Amniotic stem cell (primary cell): ENCODE measurements around the gene TMEM131.

ENCODE experiments used
- DNase-seq: peaks from one replicate; lab custom pipeline; 2025; lab: John Stamatoyannopoulos, UW

TMEM131 gene

DNA sequence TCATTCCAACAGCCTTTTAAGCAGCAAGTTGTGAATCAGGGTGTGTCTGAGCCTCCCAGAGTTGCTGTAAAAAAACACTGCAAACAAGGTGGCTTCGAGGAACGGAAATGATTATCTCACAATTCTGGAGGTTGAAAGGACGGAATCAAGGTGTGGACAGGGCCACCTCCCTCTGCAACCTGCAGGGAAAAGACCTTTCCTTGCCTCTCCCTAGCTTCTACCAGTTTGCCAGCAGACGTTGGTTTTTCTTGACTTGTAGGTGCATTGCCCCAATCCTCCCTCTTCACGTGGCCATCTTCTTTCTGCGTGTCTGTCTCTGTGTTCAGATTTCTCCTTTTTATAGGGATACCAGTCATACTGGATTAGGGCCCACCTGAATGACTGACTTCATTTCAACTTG is 24.8 kb upstream of the TMEM131 start:
- DNase-seq = no peak

- no peak for DNase-seq
Measured at GRCh38 chr2:98016908-98017670, 21.3 kb upstream of the TMEM131 start.

DNA sequence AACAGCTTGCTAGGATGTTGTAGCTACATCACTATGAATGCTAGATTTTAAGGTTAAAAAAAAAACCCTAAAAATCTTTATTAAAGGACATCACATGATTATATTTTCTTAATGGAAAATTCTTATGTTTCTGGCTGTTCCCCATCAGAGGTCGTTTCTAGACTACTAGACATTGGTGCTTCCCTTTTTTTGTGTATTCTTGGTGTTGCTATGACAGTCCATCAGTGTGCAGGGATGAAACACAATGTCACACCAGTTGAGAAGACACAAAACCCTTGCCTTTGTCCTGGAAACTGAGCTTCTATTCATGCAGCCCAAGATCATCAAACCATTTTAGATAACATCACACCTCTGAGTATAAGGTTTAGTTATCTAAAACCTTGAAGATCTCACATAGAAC is 19.9 kb upstream of the TMEM131 start:
- no peak for DNase-seq

- no peak for DNase-seq
Measured at GRCh38 chr2:98014379-98014778, 18.6 kb upstream of the TMEM131 start.

- no peak for DNase-seq
Measured at GRCh38 chr2:98013407-98014042, 17.8 kb upstream of the TMEM131 start.

- no peak for DNase-seq
Measured at GRCh38 chr2:98012561-98012991, 16.8 kb upstream of the TMEM131 start.

GRCh38 chr2:98009887-98010760 is 14.4 kb upstream of the TMEM131 start:
- DNase-seq = no peak

DNA sequence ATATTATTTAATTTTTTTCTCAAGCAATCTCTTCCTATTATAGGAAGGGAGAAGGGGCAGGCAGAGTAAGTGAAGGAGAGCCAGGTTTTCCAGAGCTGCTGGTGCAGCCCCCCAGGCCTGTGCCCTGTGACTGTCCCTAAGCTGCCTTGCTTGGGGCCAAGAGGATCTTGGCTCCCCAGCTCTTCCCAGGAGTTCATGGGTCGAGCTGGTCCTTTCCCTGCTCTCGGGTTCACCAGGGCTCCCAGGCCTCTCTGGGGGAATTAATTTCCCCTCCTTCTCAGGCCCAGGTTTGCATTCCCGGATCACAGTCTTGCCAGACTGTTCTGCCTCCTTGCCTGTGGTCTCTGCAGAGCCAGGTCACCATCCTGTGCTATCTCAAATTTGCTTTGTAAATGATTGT is 12.7 kb upstream of the TMEM131 start:
- no peak for DNase-seq

- DNase-seq = no peak
Measured at GRCh38 chr2:98006378-98006777, 10.6 kb upstream of the TMEM131 start.

GRCh38 chr2:98004613-98005012 is 8.9 kb upstream of the TMEM131 start:
- no peak for DNase-seq

- no peak for DNase-seq
Measured at GRCh38 chr2:98004047-98004446, 8.3 kb upstream of the TMEM131 start.

- no peak for DNase-seq
Measured at GRCh38 chr2:97999536-97999935, 3.8 kb upstream of the TMEM131 start.

DNA sequence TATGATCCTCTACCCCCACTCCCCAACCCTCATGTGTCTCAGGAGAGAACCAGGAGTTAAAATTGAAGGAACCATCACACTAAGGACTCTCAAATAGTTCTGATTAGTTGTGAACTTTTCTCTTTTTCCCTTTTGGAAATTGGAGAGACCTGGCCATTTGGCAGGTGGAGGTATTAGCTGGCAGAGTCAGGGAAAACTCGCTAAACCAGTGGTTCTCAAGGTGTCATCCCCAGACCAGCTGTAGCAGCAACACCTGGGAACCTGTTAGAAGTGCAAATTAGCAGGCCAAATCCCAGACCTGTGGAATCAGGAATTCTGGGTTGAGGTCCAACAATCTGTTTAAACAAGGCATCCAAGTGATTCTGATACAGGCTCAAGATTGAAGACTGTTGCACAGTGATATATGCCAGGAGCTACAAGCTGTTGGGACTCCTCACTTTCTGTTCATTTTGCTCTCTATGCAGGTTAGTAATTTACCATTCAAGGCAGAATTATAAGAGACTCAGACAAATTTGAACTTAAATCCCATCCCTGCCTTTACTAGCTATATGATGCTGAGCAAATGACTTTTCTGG is 2.8 kb upstream of the TMEM131 start:
- no peak for DNase-seq

GRCh38 chr2:97997784-97998392 is 2.1 kb upstream of the TMEM131 start:
- no peak for DNase-seq

DNA sequence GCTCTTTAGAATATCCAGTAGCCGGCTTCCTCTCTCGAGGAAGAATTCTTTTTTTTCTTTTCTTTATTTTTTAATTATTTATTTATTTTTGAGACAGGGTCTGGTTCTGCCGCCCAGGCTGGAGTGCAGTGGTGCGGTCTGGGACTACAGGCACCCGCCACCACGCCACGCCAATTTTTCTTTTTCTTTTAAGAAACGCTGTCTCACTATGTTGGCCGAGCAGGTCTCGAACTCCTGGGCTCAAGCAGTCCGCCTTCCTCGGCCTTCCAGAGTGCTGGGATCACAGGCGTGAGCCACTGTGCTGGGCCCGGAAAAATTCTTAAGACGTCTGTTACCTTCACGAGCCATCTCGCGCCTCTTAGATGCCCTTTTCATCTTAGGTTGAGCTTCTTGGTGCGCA is 931 bp upstream of the TMEM131 start:
- DNase-seq = no peak

- DNase-seq = no peak
Measured at GRCh38 chr2:97995026-97995733, 568 bp downstream of the TMEM131 start.

GRCh38 chr2:97994476-97994875 is 1.3 kb downstream of the TMEM131 start:
- no peak for DNase-seq

GRCh38 chr2:97993926-97994325 is 1.8 kb downstream of the TMEM131 start:
- no peak for DNase-seq

DNA sequence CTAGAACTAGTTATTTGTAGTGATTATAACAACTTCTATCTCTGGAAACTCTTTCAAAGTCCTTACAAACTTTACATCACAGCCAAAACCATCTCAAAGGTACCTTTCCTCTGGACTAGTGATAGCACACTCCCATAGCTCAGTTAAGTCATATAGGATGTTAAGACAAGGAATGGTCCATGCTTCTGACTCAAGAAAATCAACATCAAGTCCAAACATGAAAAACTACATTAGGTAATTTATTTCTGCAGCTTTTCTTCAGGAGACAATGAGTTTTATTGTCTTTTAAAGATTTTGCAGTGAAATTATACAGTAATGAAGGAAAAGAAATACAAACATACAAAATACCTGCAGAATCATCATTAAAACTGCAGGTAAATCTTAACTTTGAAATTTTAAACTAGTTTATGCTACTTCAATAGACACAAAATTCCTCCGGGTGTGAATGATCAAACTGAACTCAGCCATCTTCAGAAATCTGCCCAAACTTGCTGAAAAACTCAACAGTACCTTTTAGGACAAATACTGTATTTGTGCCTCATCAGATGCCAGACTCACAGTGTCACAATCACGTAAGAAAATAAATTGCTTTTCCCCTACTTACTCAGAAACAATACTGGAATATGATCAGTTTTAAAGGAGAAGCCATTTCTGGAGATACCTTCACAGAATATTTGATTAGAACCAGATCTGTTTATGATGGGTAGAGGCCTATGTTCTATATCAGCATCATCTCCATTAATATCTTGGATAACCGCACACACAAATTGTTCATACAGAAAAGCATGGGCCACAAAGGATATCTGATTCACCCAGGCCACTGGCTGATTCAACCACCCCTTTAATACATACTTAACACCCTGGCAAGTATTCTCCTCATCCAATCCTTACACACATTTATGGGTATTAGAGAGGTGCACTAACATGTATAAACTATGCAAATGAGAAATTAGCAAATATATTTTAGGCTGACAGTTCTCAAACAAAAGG is 2.6 kb downstream of the TMEM131 start:
- no peak for DNase-seq
